Endothelial cell (in vitro differentiated cells): Measurements from ENCODE around the gene FAM219A. TPM values are rescaled to one million over a fixed set of nuclear protein-coding genes. Genes with fewer than 3 reads are reported as not detected.

ENCODE experiments used
- DNase-seq: peaks from one replicate; pipeline ENCODE4 v3.0.0; 2021; ENCODE audit warnings: low spot score
- H3K27ac Mint-ChIP-seq: one replicate; pipeline ENCODE4 v1.8.0; 2021; ENCODE audit warnings: mixed read lengths, inconsistent platforms; ENCODE audit not compliant: unreplicated experiment
- H3K27me3 Mint-ChIP-seq: one replicate; pipeline ENCODE4 v1.8.0; 2021; ENCODE audit warnings: mild to moderate bottlenecking, moderate library complexity, mixed read lengths, inconsistent platforms; ENCODE audit not compliant: unreplicated experiment
- H3K36me3 Mint-ChIP-seq: one replicate; pipeline ENCODE4 v1.8.0; 2021; ENCODE audit warnings: mild to moderate bottlenecking, low read depth, mixed read lengths, inconsistent platforms; ENCODE audit not compliant: unreplicated experiment
- H3K4me1 Mint-ChIP-seq: one replicate; pipeline ENCODE4 v1.8.0; 2021; ENCODE audit warnings: mild to moderate bottlenecking, mixed read lengths, inconsistent platforms; ENCODE audit not compliant: unreplicated experiment
- H3K4me3 Mint-ChIP-seq: one replicate; pipeline ENCODE4 v1.8.0; 2021; ENCODE audit warnings: mild to moderate bottlenecking, mixed read lengths, inconsistent platforms; ENCODE audit not compliant: unreplicated experiment
- H3K9me3 Mint-ChIP-seq: one replicate; pipeline ENCODE4 v1.8.0; 2021; ENCODE audit warnings: mixed read lengths, inconsistent platforms; ENCODE audit not compliant: unreplicated experiment
- CTCF ChIP-seq: fragments of 200-600 bp; sonication (generic); IDR thresholded peaks from one replicate; pipeline ENCODE4 v1.5.0; 2021; ENCODE audit warnings: antibody characterized with exemption; ENCODE audit not compliant: unreplicated experiment
- total RNA-seq: library from RNA; stranded (reverse); fragmentation: NEBNext Ultra II Directional; extraction: Animal tissue kit (Norgen Biotek cat#: 25700); gene quantifications from one replicate; pipeline ENCODE4 v1.2.1, GENCODE V29; 2021; ENCODE audit not compliant: unreplicated experiment

FAM219A gene
- total RNA-seq, 1 donor from 2014 or later: 55.3 TPM

GRCh38 chr9:34385561-34386230 lies 72.7 kb downstream of the FAM219A start:
- Mint-ChIP-seq H3K27ac (no peak overlapping the region), H3K9me3 (no peaks in the 10 kb centered on the region), H3K4me3 (no peak overlapping the region), H3K36me3 (peaks cover 3% of the 10 kb centered on the region), H3K4me1 (peaks cover 4% of the 10 kb centered on the region), H3K27me3 (peaks cover 15% of the 10 kb centered on the region)
- no peak for DNase-seq
- TF ChIP-seq CTCF: no peak

GRCh38 chr9:34384368-34385165 lies 73.8 kb downstream of the FAM219A start:
- Mint-ChIP-seq H3K4me1 (peaks cover 8% of the 10 kb centered on the region), H3K9me3 (no peaks in the 10 kb centered on the region), H3K36me3 (peaks cover 3% of the 10 kb centered on the region), H3K27ac (no peak overlapping the region), H3K4me3 (no peak overlapping the region), H3K27me3 (peaks cover 21% of the 10 kb centered on the region)
- no peak for DNase-seq
- no peak for TF ChIP-seq CTCF

- Mint-ChIP-seq H3K27me3 (peaks cover 21% of the 10 kb centered on the region), H3K9me3 (no peaks in the 10 kb centered on the region), H3K4me1 (peaks cover 8% of the 10 kb centered on the region), H3K4me3 (no peak overlapping the region), H3K36me3 (peaks cover 3% of the 10 kb centered on the region), H3K27ac (no peak overlapping the region)
- no peak for DNase-seq
- no peak for TF ChIP-seq CTCF
Observed at GRCh38 chr9:34383904-34384303, 74.5 kb downstream of the FAM219A start.

- H3K27me3 Mint-ChIP-seq: peaks cover 26% of the 10 kb centered on the region
- H3K9me3 Mint-ChIP-seq: no peaks in the 10 kb centered on the region
- DNase-seq: no peak
- TF ChIP-seq CTCF: no peak
- H3K4me1 Mint-ChIP-seq: peaks cover 8% of the 10 kb centered on the region
- H3K36me3 Mint-ChIP-seq: peaks cover 3% of the 10 kb centered on the region
- peak overlapping the region; percentile 48 for H3K4me3 Mint-ChIP-seq
- peak overlapping the region; percentile 32 for H3K27ac Mint-ChIP-seq
Observed at GRCh38 chr9:34382879-34383278, 75.5 kb downstream of the FAM219A start.

GRCh38 chr9:34382054-34382453 lies 76.3 kb downstream of the FAM219A start:
- no peak for TF ChIP-seq CTCF
- Mint-ChIP-seq H3K36me3 (peaks cover 3% of the 10 kb centered on the region), H3K4me1 (peaks cover 8% of the 10 kb centered on the region), H3K9me3 (no peaks in the 10 kb centered on the region), H3K27me3 (peaks cover 26% of the 10 kb centered on the region), H3K27ac (peak overlapping the region; percentile 63), H3K4me3 (peak overlapping the region; percentile 77)
- no peak for DNase-seq
